ENCODE results near the gene PTPN23.

PTPN23 gene

DNA sequence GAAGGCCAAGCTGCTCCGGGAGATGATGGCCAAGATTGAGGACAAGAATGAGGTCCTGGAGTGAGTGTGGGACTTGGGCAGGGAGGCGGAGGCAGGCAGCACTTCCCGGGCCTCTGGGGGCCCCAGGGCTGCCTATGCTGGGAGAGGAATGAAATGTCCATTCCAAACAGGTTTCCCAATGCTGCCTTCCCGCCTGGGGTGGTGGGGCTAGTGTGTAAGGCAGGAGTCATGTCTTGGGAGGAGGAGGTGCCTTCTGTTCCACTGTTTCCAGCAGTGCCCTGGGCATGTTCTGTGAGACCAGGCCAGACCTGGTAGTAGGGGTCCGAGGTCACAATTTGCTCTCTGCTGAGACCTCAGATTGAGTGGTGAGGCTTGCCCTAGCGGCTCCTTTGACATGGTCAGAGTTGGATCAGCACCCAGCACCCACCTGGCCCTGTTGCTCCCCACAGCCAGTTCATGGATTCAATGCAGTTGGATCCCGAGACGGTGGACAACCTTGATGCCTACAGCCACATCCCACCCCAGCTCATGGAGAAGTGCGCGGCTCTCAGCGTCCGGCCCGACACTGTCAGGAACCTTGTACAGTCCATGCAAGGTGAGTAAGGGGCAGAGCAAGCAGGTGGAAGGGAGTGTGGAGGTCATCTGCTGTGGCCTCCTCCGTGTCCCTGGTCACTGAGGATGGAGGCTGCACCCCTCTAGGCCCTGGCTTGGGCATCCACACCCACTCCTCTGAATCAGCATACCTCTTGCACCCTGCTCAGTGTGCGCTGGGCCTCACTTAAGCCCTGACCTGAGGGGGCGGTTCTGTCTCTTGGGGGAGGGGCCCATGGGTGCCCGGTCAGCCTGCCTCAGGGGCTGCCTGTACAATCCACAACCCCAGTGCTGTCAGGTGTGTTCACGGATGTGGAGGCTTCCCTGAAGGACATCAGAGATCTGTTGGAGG lies 27.3 kb downstream of the PTPN23 start:
- TF ChIP-seq ZFP30 (CRISPR knock-in tag; IDR thresholded peaks at IDR 0.05) (no peak), SNAI2 (CRISPR knock-in tag; IDR thresholded peaks at IDR 0.05) (no peak), ESRRG (CRISPR knock-in tag; IDR thresholded peaks at IDR 0.05) (no peak), ZC3H10 (CRISPR knock-in tag; IDR thresholded peaks at IDR 0.05) (no peak), ISL1 (CRISPR knock-in tag; IDR thresholded peaks at IDR 0.05) (no peak), ZNF565 (CRISPR knock-in tag; conservative IDR thresholded peaks at IDR 0.05; ENCODE audit: low read depth) (no peak), GLIS3 (CRISPR knock-in tag; IDR thresholded peaks at IDR 0.05) (no peak), ZNF8 (CRISPR knock-in tag; IDR thresholded peaks at IDR 0.05) (no peak), TSHZ2 (CRISPR knock-in tag; IDR thresholded peaks at IDR 0.05) (no peak), RARB (CRISPR knock-in tag; IDR thresholded peaks at IDR 0.05) (no peak), BACH2 (CRISPR knock-in tag; IDR thresholded peaks at IDR 0.05; ENCODE audit: borderline replicate concordance) (no peak)
- TF ChIP-seq, protein P1, sequence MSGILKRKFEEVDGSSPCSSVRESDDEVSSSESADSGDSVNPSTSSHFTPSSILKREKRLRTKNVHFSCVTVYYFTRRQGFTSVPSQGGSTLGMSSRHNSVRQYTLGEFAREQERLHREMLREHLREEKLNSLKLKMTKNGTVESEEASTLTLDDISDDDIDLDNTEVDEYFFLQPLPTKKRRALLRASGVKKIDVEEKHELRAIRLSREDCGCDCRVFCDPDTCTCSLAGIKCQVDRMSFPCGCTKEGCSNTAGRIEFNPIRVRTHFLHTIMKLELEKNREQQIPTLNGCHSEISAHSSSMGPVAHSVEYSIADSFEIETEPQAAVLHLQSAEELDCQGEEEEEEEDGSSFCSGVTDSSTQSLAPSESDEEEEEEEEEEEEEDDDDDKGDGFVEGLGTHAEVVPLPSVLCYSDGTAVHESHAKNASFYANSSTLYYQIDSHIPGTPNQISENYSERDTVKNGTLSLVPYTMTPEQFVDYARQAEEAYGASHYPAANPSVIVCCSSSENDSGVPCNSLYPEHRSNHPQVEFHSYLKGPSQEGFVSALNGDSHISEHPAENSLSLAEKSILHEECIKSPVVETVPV (CRISPR knock-in tag; IDR thresholded peaks at IDR 0.05): no peak
- ATAC-seq: no peak

- ATAC-seq: no peak
- TF ChIP-seq ZC3H10 (CRISPR knock-in tag; IDR thresholded peaks at IDR 0.05) (no peak), PPARA (CRISPR knock-in tag; IDR thresholded peaks at IDR 0.05; ENCODE audit: borderline replicate concordance) (no peak), RARB (CRISPR knock-in tag; IDR thresholded peaks at IDR 0.05) (no peak), TOX (CRISPR knock-in tag; IDR thresholded peaks at IDR 0.05; ENCODE audit: borderline replicate concordance) (no peak), ZFP30 (CRISPR knock-in tag; IDR thresholded peaks at IDR 0.05) (no peak), ZNF70 (CRISPR knock-in tag; IDR thresholded peaks at IDR 0.05) (no peak), TCF4 (CRISPR knock-in tag; IDR thresholded peaks at IDR 0.05; ENCODE audit: borderline replicate concordance) (no peak), ZNF8 (CRISPR knock-in tag; IDR thresholded peaks at IDR 0.05) (no peak), CSDC2 (CRISPR knock-in tag; IDR thresholded peaks at IDR 0.05) (no peak), ISL1 (CRISPR knock-in tag; IDR thresholded peaks at IDR 0.05) (no peak), ARNTL (CRISPR knock-in tag; IDR thresholded peaks at IDR 0.05; ENCODE audit: borderline replicate concordance, low read depth) (no peak), TSHZ2 (CRISPR knock-in tag; IDR thresholded peaks at IDR 0.05) (no peak), PATZ1 (CRISPR knock-in tag; IDR thresholded peaks at IDR 0.05; ENCODE audit: borderline replicate concordance) (no peak), ZNF565 (CRISPR knock-in tag; conservative IDR thresholded peaks at IDR 0.05; ENCODE audit: low read depth) (no peak), BACH2 (CRISPR knock-in tag; IDR thresholded peaks at IDR 0.05; ENCODE audit: borderline replicate concordance) (no peak)
- TF ChIP-seq, protein P1 (CRISPR knock-in tag; IDR thresholded peaks at IDR 0.05): no peak
- TF ChIP-seq, protein P2, sequence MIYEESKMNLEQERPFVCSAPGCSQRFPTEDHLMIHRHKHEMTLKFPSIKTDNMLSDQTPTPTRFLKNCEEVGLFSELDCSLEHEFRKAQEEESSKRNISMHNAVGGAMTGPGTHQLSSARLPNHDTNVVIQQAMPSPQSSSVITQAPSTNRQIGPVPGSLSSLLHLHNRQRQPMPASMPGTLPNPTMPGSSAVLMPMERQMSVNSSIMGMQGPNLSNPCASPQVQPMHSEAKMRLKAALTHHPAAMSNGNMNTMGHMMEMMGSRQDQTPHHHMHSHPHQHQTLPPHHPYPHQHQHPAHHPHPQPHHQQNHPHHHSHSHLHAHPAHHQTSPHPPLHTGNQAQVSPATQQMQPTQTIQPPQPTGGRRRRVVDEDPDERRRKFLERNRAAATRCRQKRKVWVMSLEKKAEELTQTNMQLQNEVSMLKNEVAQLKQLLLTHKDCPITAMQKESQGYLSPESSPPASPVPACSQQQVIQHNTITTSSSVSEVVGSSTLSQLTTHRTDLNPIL (CRISPR knock-in tag; IDR thresholded peaks at IDR 0.05; ENCODE audit: low read depth): no peak
Observed at GRCh38 chr3:47408839-47409229, 28.0 kb downstream of the PTPN23 start.
